ENCODE measurements around the gene CALML5.

DNA sequence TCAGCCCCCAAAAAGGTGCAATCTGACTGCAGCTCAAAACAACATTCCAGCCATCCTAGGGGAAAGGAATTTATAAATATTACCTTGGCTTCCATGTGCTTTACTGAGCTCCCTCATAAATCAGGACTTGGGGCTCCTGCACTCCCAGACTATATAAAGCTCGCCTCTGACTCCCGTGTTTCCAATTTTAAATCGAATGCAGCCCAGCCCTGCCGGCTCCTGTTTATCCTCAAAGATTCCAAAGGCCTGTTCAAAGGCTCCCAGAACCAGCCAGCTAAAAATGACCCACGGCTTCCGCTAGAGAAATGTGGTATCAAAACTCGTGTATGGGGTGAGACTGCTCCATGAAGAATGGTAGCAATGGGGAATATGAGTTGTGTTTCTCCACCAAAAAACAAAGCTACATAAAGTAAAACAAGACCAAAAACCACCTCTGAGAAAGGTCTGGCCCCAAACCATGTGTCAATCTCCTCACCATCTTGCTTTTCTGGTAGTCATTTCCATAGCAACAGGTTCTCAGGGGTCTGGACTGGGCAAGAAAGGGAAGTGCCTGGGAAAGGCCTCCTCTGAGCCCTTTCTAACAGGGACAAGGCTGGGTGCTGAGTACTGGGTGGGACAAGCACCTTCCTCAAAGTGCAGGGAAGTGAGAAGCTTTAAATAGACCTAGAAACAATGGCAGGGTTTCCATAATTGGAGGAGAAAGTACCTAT, 30.5 kb upstream of the CALML5 start:
- TF ChIP-seq CTCF (conservative IDR thresholded peaks at IDR 0.05; ENCODE audit: low read length) (no peak), EZH2phosphoT487 (IDR thresholded peaks at IDR 0.05; ENCODE audit: borderline replicate concordance) (no peak)
